Neural crest cell (in vitro differentiated cells): ENCODE results near the gene DCXR. TPM values are rescaled to one million over a fixed set of nuclear protein-coding genes. Genes with fewer than 3 reads are reported as not detected.
A peak's percentile ranks its signal among the peaks of the same experiment; 100 is the strongest.

Experiments used
- DNase-seq: peaks from one replicate; pipeline ENCODE4 v3.0.0; 2021; ENCODE audit warnings: low read depth, mixed read lengths, low spot score
- H3K27ac Mint-ChIP-seq: one replicate; pipeline ENCODE4 v1.8.0; 2021; ENCODE audit warnings: mild to moderate bottlenecking, mixed read lengths; ENCODE audit not compliant: unreplicated experiment
- H3K27me3 Mint-ChIP-seq: 2 replicates; pipeline ENCODE4 v1.8.0; 2021; ENCODE audit warnings: low read depth, mild to moderate bottlenecking, mixed read lengths
- H3K36me3 Mint-ChIP-seq: 2 replicates; pipeline ENCODE4 v1.8.0; 2021; ENCODE audit warnings: low read depth, mild to moderate bottlenecking, mixed read lengths
- H3K4me1 Mint-ChIP-seq: 2 replicates; pipeline ENCODE4 v1.8.0; 2021; ENCODE audit warnings: mixed read lengths
- H3K4me3 Mint-ChIP-seq: one replicate; pipeline ENCODE4 v1.8.0; 2021; ENCODE audit warnings: mild to moderate bottlenecking, mixed read lengths
- H3K9me3 Mint-ChIP-seq: 2 replicates; pipeline ENCODE4 v1.8.0; 2021; ENCODE audit warnings: mixed read lengths
- long read RNA-seq: library from polyadenylated mRNA; unstranded; transcript quantifications from one replicate; pipeline ENCODE4 v2.0.0, GENCODE V29; 2020
- total RNA-seq: library from RNA; stranded (reverse); gene quantifications from 2 replicates; pipeline ENCODE4 v1.2.1, GENCODE V29; 2021
- TF ChIP-seq, protein P1 (sequence below): fragments of 200-600 bp; sonication (generic); conservative IDR thresholded peaks from 2 replicates; pipeline ENCODE4 v1.5.0; 2021; ENCODE audit warnings: antibody characterized with exemption, mild to moderate bottlenecking

DCXR gene
- 198 and 199 TPM in 2 replicates for total RNA-seq
- long read RNA-seq, transcript DCXR-201 (8 exons, 887 nt), result major isoform, 11 of 13 reads
- long read RNA-seq, partial matches to known transcripts, result 1 of 13 reads
- long read RNA-seq, other reads (novel, unspliced or antisense), result 1 of 13 reads

GRCh38 chr17:82037092-82037888 is at the start of gene DCXR:
TSS of gene DCXR (minus strand) at chr17:82037697. CDS start at chr17:82037682, 15 bp downstream.
- Mint-ChIP-seq H3K27ac (peak within 1 kb of the TSS; percentile 98), H3K27me3 (peaks cover 3% of the 10 kb centered on the region), H3K4me1 (peaks cover 36% of the 10 kb centered on the region), H3K4me3 (peak within 1 kb of the TSS; percentile 88), H3K36me3 (no peaks in the 10 kb centered on the region), H3K9me3 (no peaks in the 10 kb centered on the region)
- DNase-seq, result peak; percentile 96
- TF ChIP-seq, protein P1, sequence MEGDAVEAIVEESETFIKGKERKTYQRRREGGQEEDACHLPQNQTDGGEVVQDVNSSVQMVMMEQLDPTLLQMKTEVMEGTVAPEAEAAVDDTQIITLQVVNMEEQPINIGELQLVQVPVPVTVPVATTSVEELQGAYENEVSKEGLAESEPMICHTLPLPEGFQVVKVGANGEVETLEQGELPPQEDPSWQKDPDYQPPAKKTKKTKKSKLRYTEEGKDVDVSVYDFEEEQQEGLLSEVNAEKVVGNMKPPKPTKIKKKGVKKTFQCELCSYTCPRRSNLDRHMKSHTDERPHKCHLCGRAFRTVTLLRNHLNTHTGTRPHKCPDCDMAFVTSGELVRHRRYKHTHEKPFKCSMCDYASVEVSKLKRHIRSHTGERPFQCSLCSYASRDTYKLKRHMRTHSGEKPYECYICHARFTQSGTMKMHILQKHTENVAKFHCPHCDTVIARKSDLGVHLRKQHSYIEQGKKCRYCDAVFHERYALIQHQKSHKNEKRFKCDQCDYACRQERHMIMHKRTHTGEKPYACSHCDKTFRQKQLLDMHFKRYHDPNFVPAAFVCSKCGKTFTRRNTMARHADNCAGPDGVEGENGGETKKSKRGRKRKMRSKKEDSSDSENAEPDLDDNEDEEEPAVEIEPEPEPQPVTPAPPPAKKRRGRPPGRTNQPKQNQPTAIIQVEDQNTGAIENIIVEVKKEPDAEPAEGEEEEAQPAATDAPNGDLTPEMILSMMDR, result peak; percentile 85

GRCh38 chr17:82085931-82086764 is 48.7 kb upstream of the DCXR start:
- Mint-ChIP-seq H3K36me3 (no peaks in the 10 kb centered on the region), H3K27ac (no peak overlapping the region), H3K4me3 (no peak overlapping the region), H3K9me3 (no peaks in the 10 kb centered on the region), H3K4me1 (no peaks in the 10 kb centered on the region), H3K27me3 (no peaks in the 10 kb centered on the region)
- DNase-seq, result no peak
- TF ChIP-seq, protein P1, result no peak

DNA sequence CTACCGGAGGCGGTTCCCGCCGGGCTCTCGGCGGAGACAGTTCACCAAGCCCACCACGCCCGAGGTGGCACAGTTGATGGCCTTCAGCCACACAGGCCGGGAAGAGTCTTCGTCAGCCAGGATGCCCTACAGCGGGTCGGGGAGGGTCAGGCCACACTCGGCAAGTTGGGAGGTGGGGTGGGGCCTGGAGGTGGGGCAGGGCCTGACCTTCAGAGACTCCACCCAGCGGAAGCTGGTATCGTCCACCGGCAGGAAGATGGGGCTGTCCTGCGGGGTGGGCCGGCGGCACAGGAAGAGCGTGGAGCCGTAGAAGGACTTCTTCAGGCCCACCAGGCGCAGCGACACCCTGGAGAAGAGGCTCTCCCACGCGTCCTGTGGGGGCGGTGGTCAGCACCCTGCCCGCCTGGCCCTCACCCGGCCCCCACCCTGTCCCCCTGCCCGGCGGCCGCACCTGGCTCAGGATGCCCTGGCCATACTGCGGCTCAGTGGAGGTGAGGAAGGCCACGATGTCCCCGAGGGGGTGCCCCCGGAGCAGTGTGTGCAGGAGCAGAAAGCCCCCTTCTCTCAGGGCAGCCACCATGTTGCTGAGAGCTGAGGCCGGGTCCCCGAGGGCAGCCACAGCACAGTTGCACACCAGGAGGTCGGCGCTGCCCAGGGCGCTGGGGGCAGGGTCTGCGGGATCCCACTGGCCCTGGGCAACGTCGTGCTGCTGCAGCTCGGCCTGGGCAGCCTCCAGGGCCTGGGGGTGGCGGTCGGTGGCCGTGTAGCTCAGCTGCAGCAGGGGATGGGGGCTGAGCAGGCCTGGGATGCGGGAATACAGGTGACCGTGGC is 47.7 kb upstream of the DCXR start:
- TF ChIP-seq, protein P1, result no peak
- Mint-ChIP-seq H3K36me3 (no peaks in the 10 kb centered on the region), H3K9me3 (no peaks in the 10 kb centered on the region), H3K27ac (no peak overlapping the region), H3K27me3 (no peaks in the 10 kb centered on the region), H3K4me1 (no peaks in the 10 kb centered on the region), H3K4me3 (no peak overlapping the region)
- DNase-seq, result no peak

- no peak overlapping the region for H3K27ac Mint-ChIP-seq
- no peak for DNase-seq
- no peaks in the 10 kb centered on the region for H3K27me3 Mint-ChIP-seq
- peaks cover 2% of the 10 kb centered on the region for H3K36me3 Mint-ChIP-seq
- no peaks in the 10 kb centered on the region for H3K9me3 Mint-ChIP-seq
- TF ChIP-seq, protein P1, result no peak
- no peaks in the 10 kb centered on the region for H3K4me1 Mint-ChIP-seq
- H3K4me3 Mint-ChIP-seq, result no peak overlapping the region
Observed at GRCh38 chr17:82084373-82085030, 47.0 kb upstream of the DCXR start.
